Trophoblast cell (in vitro differentiated cells and primary cell): ENCODE data around the gene POMP.
"Not testable (repeated sequence)": the region's sequence is repeated elsewhere in the genome, so short reads cannot be mapped to it uniquely, and the experiment has no call there.

ENCODE experiments used
- DNase-seq, 2 donors: peaks; one replicate each; pipeline ENCODE4 v3.0.0-alpha.2; 2016
- H2AFZ ChIP-seq: 2 replicates; pipeline ENCODE4 v1.6.1; 2013; ENCODE audit warnings: low read length, moderate library complexity, mild to moderate bottlenecking; ENCODE audit not compliant: insufficient read depth, poor library complexity
- H2AK5ac ChIP-seq: 2 replicates; pipeline ENCODE4 v1.6.1; 2013; ENCODE audit warnings: mild to moderate bottlenecking, low read length
- H2BK120ac ChIP-seq: 2 replicates; pipeline ENCODE4 v1.6.1; 2013; ENCODE audit warnings: low read length, mild to moderate bottlenecking, moderate library complexity; ENCODE audit not compliant: insufficient read depth, poor library complexity
- H2BK12ac ChIP-seq: 2 replicates; pipeline ENCODE4 v1.6.1; 2013; ENCODE audit warnings: mild to moderate bottlenecking, low read length, moderate library complexity
- H2BK5ac ChIP-seq: 2 replicates; pipeline ENCODE4 v1.6.1; 2013; ENCODE audit warnings: low read length, low read depth, moderate library complexity, mild to moderate bottlenecking; ENCODE audit not compliant: poor library complexity
- H3K14ac ChIP-seq: 2 replicates; pipeline ENCODE4 v1.6.1; 2013; ENCODE audit warnings: mild to moderate bottlenecking, low read length
- H3K18ac ChIP-seq: 2 replicates; pipeline ENCODE4 v1.6.1; 2013; ENCODE audit warnings: mild to moderate bottlenecking, low read length
- H3K23ac ChIP-seq: 2 replicates; pipeline ENCODE4 v1.6.1; 2013; ENCODE audit warnings: low read length
- H3K27ac ChIP-seq: 2 replicates; pipeline ENCODE4 v1.5.1; 2013; ENCODE audit warnings: low read depth, mild to moderate bottlenecking, inconsistent platforms, low read length, moderate library complexity
- H3K27me3 ChIP-seq: 2 replicates; pipeline ENCODE4 v1.6.1; 2013; ENCODE audit warnings: inconsistent platforms, mild to moderate bottlenecking, low read length, moderate library complexity; ENCODE audit not compliant: insufficient read depth
- H3K36me3 ChIP-seq, 2 experiments: 1 replicate in 1 of 2; 2 replicates in 1 of 2; pipeline ENCODE4 v1.6.1; 2013; ENCODE audit warnings: low read length in 2 of 2, mild to moderate bottlenecking in 2 of 2, moderate library complexity in 1 of 2; ENCODE audit not compliant: insufficient read depth in 2 of 2, control insufficient read depth in 1 of 2
- H3K4ac ChIP-seq: 2 replicates; pipeline ENCODE4 v1.6.1; 2013; ENCODE audit warnings: low read depth, mild to moderate bottlenecking, low read length, moderate library complexity
- H3K4me1 ChIP-seq, 2 experiments: 1 replicate in 1 of 2; 2 replicates in 1 of 2; pipeline ENCODE4 v1.6.1; 2013; ENCODE audit warnings: low read length in 2 of 2, mild to moderate bottlenecking in 2 of 2, moderate library complexity in 1 of 2; ENCODE audit not compliant: insufficient read depth in 2 of 2, control insufficient read depth in 1 of 2
- H3K4me2 ChIP-seq: 2 replicates; pipeline ENCODE4 v1.6.1; 2013; ENCODE audit warnings: inconsistent platforms, mild to moderate bottlenecking, low read length, moderate library complexity
- H3K4me3 ChIP-seq: 2 replicates; pipeline ENCODE4 v1.5.1; 2013; ENCODE audit warnings: mild to moderate bottlenecking, low read depth, low read length, inconsistent platforms
- H3K79me1 ChIP-seq: one replicate; pipeline ENCODE4 v1.6.1; 2013; ENCODE audit warnings: low read length
- H3K79me2 ChIP-seq: 2 replicates; pipeline ENCODE4 v1.6.1; 2013; ENCODE audit warnings: low read length, mild to moderate bottlenecking; ENCODE audit not compliant: control insufficient read depth, insufficient read depth, poor library complexity
- H3K9ac ChIP-seq: 2 replicates; pipeline ENCODE4 v1.6.1; 2013; ENCODE audit warnings: mild to moderate bottlenecking, low read length
- H3K9me3 ChIP-seq: 2 replicates; pipeline ENCODE4 v1.6.1; 2013; ENCODE audit warnings: low read depth, mild to moderate bottlenecking, control low read depth, inconsistent platforms, low read length; ENCODE audit not compliant: insufficient read depth
- H4K12ac ChIP-seq: 2 replicates; pipeline ENCODE4 v1.6.1; 2013; ENCODE audit warnings: low read depth, mild to moderate bottlenecking, low read length, moderate library complexity
- H4K8ac ChIP-seq: 2 replicates; pipeline ENCODE4 v1.6.1; 2013; ENCODE audit warnings: low read depth, mild to moderate bottlenecking, low read length, moderate library complexity
- H4K91ac ChIP-seq: one replicate; pipeline ENCODE4 v1.6.1; 2013; ENCODE audit warnings: low read depth, mild to moderate bottlenecking, low read length, moderate library complexity
- WGBS: extraction: QIAGEN DNeasy Blood & Tissue Kit; methylation state at CpG from one replicate; pipeline ENCODE4 v1.1.7; 2013; ENCODE audit warnings: missing lambda C conversion rate; ENCODE audit not compliant: insufficient read length, insufficient coverage; ENCODE audit errors: extremely low coverage; 5-methylcytosine and 5-hydroxymethylcytosine counted together

POMP gene

DNA sequence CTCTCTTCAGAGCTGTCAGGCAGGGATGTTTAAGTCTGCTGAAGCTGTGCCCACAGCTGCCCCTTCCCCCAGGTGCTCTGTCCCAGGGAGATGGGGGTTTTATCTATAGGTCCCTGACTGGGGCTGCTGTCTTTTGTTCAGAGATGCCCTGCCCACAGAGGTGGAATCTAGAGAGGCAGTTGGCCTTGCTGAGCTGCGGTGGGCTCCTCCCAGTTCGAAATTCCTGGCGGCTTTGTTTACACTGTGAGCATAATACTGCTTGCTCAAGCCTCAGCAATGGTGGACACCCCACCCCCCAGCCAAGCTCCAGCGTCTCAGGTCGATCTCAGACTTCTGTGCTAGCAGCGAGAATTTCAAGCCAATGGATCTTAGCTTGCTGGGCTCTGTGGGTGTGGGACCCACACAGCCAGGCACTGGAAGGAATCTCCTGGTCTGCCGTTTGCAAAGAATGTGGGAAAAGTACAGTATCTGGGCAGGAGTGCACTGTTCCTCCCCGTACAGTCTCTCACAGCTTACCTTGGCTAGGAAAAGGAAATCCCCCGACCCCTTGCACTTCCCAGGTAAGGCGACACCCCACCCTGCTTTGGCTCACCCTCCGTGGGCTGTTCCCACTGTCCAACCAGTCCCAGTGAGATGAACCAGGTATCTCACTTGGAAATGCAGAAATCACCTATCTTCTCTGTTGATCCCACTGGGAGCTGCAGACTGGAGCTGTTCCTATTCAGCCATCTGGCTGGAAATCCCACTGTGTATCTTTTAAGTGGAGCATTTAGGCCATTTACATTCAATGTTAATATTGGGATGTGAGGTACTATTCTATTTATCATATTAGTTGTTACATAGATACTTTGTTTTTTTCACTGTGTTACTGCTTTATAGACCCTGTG, 34.9 kb downstream of the POMP start:
- Histone ChIP-seq H2BK120ac (peak overlapping the region; percentile 30), H2AFZ (peak overlapping the region; percentile 52), H3K14ac (peak overlapping the region; percentile 48), H4K91ac (peak overlapping the region; percentile 42), H3K4me2 (peak overlapping the region; percentile 31)
- not testable (repeated sequence) for H2BK12ac ChIP-seq, H3K4me1 ChIP-seq, H3K9ac ChIP-seq, H3K18ac ChIP-seq, H3K27me3 ChIP-seq, H3K9me3 ChIP-seq, H2AK5ac ChIP-seq, H2BK5ac ChIP-seq, H4K8ac ChIP-seq, H3K79me2 ChIP-seq, H3K23ac ChIP-seq, H3K79me1 ChIP-seq, H3K27ac ChIP-seq, H3K4me3 ChIP-seq, H3K4ac ChIP-seq, H4K12ac ChIP-seq, H3K36me3 ChIP-seq
- peak in 1 of 2 donors; percentile 28 for DNase-seq
- no CpG with 5 or more reads among the region's 11 CpGs for WGBS

DNA sequence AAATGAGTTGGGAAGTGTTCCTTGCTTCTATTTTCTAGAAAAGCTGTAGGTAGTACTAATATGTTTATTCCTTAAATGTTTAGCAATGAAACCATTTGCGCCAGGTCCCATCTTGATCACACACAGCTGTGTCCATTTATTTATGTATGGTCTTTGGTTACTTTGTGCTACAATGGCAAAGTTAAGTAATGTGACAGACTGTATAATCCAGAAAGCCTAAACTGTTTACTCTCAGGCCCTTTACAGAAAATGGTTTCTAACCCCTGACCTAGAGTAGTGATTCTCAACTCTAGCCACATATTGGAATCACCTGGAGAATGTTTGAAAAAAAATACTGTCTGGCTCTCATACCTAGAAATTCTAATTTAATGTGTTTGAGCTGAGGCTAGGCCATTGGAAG, 38.5 kb downstream of the POMP start:
- Histone ChIP-seq H2BK120ac (no peak overlapping the region), H3K23ac (no peak overlapping the region), H3K9ac (no peak overlapping the region), H3K9me3 (peaks cover 3% of the 10 kb centered on the region), H3K79me2 (no peaks in the 10 kb centered on the region), H3K14ac (no peak overlapping the region), H4K8ac (no peak overlapping the region), H3K36me3 (no peaks in the 10 kb centered on the region), H3K4me1 (peaks cover 2 to 4% of the 10 kb centered on the region in 2 experiments), H2AFZ (no peak overlapping the region), H2AK5ac (no peak overlapping the region), H2BK12ac (no peak overlapping the region), H3K79me1 (peaks cover 3% of the 10 kb centered on the region), H3K18ac (no peak overlapping the region), H4K91ac (no peak overlapping the region), H2BK5ac (no peak overlapping the region), H3K27ac (no peak overlapping the region), H3K4ac (no peak overlapping the region), H3K4me3 (no peak overlapping the region), H4K12ac (no peak overlapping the region), H3K27me3 (no peaks in the 10 kb centered on the region), H3K4me2 (no peak overlapping the region)
- no CpG with 5 or more reads among the region's 1 CpG for WGBS
- DNase-seq: no peak

DNA sequence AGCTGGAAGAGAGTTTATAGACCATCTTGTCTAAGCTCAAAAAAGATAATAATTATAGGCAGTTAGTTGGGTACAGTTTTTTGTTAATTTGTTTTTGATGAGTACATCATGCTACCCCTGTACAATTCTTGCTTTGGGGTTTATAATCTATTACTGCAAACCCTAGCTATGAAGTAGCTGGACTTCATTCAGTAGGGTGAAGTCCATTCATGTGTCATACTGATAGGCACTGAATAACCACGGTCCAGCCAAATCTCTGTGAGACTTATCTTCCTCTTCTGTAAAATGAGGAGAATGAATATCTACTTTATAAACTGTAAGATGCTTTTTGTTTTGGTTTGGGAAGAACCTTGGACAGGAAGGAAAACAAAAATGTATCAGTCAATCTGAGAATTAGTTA, 40.3 kb downstream of the POMP start:
- Histone ChIP-seq H2AFZ (no peak overlapping the region), H2BK5ac (no peak overlapping the region), H2AK5ac (no peak overlapping the region), H3K14ac (no peak overlapping the region), H3K4ac (no peak overlapping the region), H2BK120ac (no peak overlapping the region), H3K23ac (no peak overlapping the region), H4K8ac (no peak overlapping the region), H4K12ac (no peak overlapping the region), H3K18ac (no peak overlapping the region), H3K27me3 (no peaks in the 10 kb centered on the region), H3K9me3 (peaks cover 1% of the 10 kb centered on the region), H4K91ac (no peak overlapping the region), H3K4me1 (no peaks in the 10 kb centered on the region), H3K27ac (no peak overlapping the region), H3K36me3 (no peaks in the 10 kb centered on the region), H2BK12ac (no peak overlapping the region), H3K9ac (no peak overlapping the region), H3K79me2 (no peaks in the 10 kb centered on the region), H3K4me2 (no peak overlapping the region), H3K4me3 (no peak overlapping the region), H3K79me1 (no peaks in the 10 kb centered on the region)
- whole genome bisulfite sequencing: no CpG with 5 or more reads among the region's 1 CpG
- DNase-seq: no peak

DNA sequence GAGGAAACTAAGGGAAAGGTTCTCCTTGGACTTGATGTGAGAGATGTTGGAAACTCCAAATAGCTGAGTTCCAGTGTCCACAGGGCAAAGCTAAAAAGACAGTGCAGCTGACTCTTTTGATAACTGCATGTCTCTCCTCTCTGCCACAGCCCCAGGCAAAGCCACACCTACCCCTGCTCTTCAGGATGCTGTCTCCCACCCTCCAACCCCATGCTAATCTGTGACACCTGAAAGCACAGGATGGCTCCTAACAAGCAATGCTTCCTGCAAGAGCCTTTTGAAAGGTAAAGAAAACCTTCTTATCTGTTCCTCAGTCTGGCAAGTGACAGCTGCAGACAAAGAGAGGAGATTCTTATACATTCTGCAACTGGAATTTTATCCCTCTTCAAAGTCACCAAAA, 45.4 kb downstream of the POMP start:
- no peak overlapping the region for H3K27ac ChIP-seq
- H2BK120ac ChIP-seq: no peak overlapping the region
- DNase-seq: peak in 1 of 2 donors; percentile 43
- H3K36me3 ChIP-seq: no peaks in the 10 kb centered on the region
- no peak overlapping the region for H2BK5ac ChIP-seq
- no peak overlapping the region for H3K18ac ChIP-seq
- H3K4me2 ChIP-seq: no peak overlapping the region
- H3K27me3 ChIP-seq: no peaks in the 10 kb centered on the region
- H2BK12ac ChIP-seq: no peak overlapping the region
- H3K4me3 ChIP-seq: no peak overlapping the region
- H3K79me1 ChIP-seq: no peaks in the 10 kb centered on the region
- H4K8ac ChIP-seq: no peak overlapping the region
- no peak overlapping the region for H3K14ac ChIP-seq
- no peak overlapping the region for H4K91ac ChIP-seq
- peaks cover 2% of the 10 kb centered on the region for H3K9me3 ChIP-seq
- H3K9ac ChIP-seq: no peak overlapping the region
- H3K79me2 ChIP-seq: no peaks in the 10 kb centered on the region
- no peak overlapping the region for H2AFZ ChIP-seq
- H3K4me1 ChIP-seq: no peaks in the 10 kb centered on the region
- H2AK5ac ChIP-seq: no peak overlapping the region
- H4K12ac ChIP-seq: no peak overlapping the region
- no peak overlapping the region for H3K4ac ChIP-seq
- peak overlapping the region; percentile 67 for H3K23ac ChIP-seq
